HG02885 (cell line): ENCODE results near the gene INTS11.

Experiments used
- ATAC-seq: cut with Tn5 transposase; IDR thresholded peaks from one replicate; pipeline ENCODE4 v1.9.1; 2021; ENCODE audit warnings: mild to moderate bottlenecking; ENCODE audit not compliant: unreplicated experiment, poor library complexity

The INTS11 gene

DNA sequence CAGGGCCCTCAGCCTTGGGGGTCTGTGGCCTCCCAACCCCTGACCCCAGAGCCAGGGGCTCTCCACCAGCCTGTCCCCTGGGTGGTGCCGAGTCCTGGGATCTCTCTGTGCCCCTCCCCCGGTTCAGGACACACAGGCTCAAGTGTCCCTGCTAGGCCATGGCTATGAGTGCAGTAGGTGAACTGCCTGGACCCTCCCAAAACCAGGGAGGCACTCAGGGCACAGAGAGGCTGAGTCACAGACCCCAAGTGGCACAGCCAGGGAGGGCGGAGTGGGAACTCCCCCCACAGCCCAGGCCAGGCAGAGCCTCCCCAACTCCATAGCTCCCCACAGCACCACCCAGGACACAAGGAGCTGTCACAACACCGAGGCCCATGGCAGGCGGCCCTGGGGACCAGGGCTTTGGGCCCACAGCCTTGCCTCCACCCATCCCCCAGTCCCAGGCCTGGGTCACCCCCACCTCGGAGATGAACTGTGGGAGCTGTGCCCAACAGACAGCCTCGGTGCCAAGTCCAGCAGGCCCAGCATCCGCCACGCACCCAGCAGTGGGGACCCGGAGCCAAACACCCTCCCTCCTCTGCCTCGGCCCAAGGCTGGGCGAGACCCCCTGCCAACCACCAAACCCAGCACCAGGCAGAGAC is 21.5 kb upstream of the INTS11 start:
- no peak for ATAC-seq

DNA sequence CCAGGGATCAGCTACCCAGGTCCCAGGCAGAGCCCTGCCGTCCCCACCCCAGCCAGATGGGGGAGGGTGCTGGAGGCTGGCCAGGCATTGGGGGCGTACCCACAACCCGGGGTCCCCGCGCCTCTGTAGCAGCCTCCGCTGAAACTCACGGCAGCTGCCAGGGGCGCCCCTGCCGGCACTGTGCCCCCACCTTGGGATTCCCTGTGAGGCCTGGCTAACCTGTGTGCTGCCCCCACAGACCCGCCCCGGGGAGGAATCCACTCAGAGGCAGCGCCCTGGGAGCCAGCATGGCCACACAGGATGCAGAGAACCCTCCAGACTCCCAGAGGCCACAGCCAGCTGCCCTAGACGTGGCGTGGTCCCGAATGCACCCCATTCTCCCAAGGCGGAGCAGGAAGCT is 20.9 kb upstream of the INTS11 start:
- ATAC-seq = no peak

DNA sequence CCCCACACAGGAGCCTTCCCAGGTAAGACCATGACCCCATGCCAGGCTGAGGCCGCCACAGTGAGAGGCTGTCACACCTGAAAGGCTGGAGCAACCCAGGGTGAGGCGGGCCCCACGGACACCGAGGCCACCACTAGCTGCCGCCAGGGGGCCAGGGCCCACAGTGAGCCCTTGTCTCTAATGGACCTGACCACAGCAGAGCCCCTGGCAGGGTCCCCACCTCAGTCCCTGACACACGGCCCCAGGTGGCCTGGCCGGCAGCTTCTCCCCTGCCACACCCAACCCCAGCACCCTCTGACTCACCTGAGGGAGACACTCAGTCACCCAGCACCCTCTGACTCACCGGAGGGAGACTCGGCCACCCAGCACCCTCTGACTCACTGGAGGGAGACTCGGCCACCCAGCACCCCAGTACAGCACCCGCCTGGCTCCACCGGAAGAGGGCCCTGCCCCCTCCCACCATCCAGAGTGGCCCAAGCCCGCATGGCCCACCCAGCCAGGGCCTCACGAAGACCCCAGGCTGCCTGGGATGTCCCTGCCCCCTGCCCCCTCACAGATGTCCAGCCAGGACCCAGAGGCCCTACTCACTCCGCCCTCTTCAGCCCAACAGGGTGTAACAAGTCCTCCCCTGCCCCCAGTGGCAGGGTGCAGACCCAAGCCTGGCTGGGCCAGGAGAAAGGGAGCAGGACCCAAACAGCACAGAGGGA is 20.3 kb upstream of the INTS11 start:
- ATAC-seq = no peak

- ATAC-seq = no peak
Measured at GRCh38 chr1:1343811-1344421, 19.5 kb upstream of the INTS11 start.

GRCh38 chr1:1342584-1343115 is 18.2 kb upstream of the INTS11 start:
- ATAC-seq = no peak

GRCh38 chr1:1342061-1342562 is 17.7 kb upstream of the INTS11 start:
- ATAC-seq = no peak

GRCh38 chr1:1341549-1342021 is 17.1 kb upstream of the INTS11 start:
- no peak for ATAC-seq

GRCh38 chr1:1340791-1341548 is 16.5 kb upstream of the INTS11 start:
- ATAC-seq = no peak

DNA sequence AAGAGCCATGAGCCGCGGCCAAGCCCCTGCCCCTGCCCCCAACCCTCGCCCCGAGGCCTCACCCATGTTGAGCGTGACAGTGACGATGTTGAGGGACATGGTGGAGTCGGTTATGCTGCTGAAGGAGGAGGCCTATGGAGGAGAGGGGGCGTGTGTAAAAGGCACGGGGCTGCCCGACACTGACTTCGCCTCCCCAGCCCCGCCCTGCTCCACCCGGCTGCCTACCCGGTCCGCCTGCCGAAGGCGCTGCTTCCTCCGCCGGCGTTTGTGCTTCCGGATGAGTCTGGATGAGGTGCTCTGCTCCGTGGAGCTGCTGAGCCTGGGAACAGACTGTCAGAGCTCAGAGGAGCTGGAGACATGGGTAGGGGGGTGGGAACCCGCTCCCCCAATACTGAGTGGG is 15.7 kb upstream of the INTS11 start:
- ATAC-seq = no peak

GRCh38 chr1:1338278-1338677 is 13.8 kb upstream of the INTS11 start:
- no peak for ATAC-seq

- no peak for ATAC-seq
Measured at GRCh38 chr1:1337793-1338147, 13.3 kb upstream of the INTS11 start.

DNA sequence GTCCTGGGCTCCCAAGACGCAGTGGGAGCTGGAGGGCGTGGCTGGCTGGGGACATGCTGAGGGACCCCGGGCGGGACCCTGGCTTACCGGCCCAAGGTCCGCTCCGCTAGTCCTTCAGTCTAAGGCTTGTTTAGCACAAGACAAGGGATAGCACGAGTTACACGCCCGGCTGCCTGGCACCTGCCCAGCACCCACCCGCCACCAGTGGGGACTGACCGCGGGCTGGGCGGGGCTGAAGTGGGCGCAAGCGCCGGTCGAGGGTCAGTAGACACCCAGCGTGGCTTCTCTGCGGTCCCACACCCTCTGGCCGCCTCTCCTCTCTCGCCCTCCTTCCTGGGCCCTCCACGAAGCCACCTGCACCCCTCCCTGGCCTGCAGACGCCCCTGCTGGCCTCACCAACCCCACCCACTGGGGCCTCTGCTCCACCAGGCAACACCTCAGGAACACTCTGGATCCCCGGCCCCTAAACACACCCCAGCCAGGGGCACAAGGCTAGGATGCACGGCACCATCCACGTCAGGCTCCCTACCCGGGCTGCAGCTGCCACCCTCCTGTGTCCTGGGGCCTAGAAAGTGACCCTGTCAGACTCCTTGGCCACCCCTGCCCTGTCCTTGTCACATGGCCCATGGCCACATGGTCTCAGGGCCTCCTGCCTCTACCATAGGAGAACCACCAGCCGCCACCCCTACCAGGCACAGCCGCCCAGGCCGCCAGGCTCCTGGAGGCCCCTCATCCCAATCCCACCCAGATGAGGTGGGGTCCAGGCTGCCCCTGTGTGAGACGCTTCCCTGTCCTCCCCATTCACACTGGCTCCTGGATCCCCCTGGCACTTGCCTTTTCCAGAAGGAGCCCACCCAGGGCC is 12.7 kb upstream of the INTS11 start:
- no peak for ATAC-seq

- ATAC-seq = no peak
Measured at GRCh38 chr1:1336446-1336845, 12.0 kb upstream of the INTS11 start.

GRCh38 chr1:1335792-1336248 is 11.4 kb upstream of the INTS11 start:
- ATAC-seq = no peak

DNA sequence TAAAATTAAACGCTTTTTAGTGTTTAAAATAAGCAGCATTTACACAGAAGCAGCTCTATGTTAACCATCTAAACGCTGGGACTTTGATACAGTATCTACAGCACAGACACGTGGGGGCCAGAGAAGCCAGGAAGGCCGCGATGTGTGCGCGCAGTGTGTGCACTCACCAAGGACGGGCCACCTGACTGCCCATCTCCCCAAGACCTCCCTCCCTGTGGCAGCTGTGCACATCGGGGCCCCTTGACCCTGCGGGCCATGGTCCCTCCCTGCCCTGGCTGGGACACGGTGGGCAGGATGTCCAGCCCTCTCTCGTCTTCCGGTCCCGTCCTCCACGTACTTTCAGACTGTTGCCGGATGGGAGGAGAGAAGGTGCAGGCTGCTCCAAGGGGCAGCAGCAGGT is 10.8 kb upstream of the INTS11 start:
- ATAC-seq = no peak

DNA sequence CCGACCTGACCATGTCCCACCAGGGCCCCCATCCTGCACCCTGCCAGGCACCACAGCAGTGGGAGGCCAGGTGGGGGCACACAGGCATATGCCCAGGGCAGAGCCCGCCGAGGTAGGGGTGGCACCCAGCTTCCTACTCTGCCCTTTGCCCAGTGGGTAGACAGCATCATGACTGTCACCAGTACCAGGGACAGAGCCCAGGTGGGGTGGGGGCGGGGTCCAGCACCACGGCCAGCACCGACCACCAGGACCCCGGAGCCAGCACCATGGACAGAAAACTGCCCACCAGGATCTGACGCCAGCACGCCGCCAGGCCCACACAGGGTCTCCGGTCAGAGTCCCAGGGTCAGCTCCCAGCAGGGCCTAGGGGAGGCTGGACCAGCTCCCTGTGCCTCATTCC is 10.4 kb upstream of the INTS11 start:
- ATAC-seq = no peak

- no peak for ATAC-seq
Measured at GRCh38 chr1:1333551-1334241, 9.2 kb upstream of the INTS11 start.

DNA sequence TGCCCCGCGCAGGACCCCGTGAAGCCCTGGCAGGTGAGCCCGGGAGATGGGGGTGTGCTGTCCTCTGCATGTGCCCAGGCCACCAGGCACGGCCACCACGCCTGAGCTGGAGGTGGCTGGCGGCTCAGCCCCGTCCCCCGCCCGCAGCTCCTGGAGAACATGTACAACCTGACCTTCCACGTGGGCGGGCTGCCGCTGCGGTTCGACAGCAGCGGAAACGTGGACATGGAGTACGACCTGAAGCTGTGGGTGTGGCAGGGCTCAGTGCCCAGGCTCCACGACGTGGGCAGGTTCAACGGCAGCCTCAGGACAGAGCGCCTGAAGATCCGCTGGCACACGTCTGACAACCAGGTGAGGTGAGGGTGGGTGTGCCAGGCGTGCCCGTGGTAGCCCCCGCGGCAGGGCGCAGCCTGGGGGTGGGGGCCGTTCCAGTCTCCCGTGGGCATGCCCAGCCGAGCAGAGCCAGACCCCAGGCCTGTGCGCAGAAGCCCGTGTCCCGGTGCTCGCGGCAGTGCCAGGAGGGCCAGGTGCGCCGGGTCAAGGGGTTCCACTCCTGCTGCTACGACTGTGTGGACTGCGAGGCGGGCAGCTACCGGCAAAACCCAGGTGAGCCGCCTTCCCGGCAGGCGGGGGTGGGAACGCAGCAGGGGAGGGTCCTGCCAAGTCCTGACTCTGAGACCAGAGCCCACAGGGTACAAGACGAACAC is 8.5 kb upstream of the INTS11 start:
- ATAC-seq = no peak
